GM12878 (cell line): ENCODE data around the gene MIPOL1. TPM values are rescaled to one million over a fixed set of nuclear protein-coding genes. Genes with fewer than 3 reads are reported as not detected.

ENCODE experiments used
- ATAC-seq: fragments of 200-7000 bp; cut with Tn5 transposase; 3 replicates; pipeline ENCODE4 v1.9.1; 2020; ENCODE audit warnings: mild to moderate bottlenecking, moderate library complexity
- BruUV-seq: library from RNA; stranded (reverse); fragments of 400-500 nt; replicated peaks from 2 replicates; lab custom pipeline; 2021; lab: Mats Ljungman, UMichigan
- CTCF ChIA-PET: fragments of 300-600 bp; sonication (Branson Sonifier 250); formaldehyde crosslinking; extraction: SDS; loops from one replicate; lab custom pipeline; 2021; ENCODE audit warnings: inconsistent platforms; lab: Yijun Ruan, JAX
- POLR2A ChIA-PET: fragments of 350-600 bp; formaldehyde crosslinking; extraction: SDS; loops from one replicate; lab custom pipeline; 2021; ENCODE audit warnings: inconsistent platforms; lab: Charles Lee
- RAD21 ChIA-PET: fragments of 300-600 bp; sonication (Branson Sonifier 250); formaldehyde crosslinking; loops from one replicate; lab custom pipeline; 2023; ENCODE audit warnings: antibody characterized with exemption; ENCODE audit not compliant: unreplicated experiment; lab: Charles Lee
- SMC1A ChIA-PET: fragments of 300-600 bp; sonication (Branson Sonifier 250); formaldehyde crosslinking; loops from one replicate; lab custom pipeline; 2023; ENCODE audit not compliant: unreplicated experiment, uncharacterized antibody; lab: Charles Lee
- DNase-seq: peaks from one replicate; pipeline ENCODE4 v3.0.0-alpha.2; 2011; ENCODE audit warnings: low read depth, low spot score
- FAIRE-seq: peaks from 3 replicates; lab custom pipeline; 2011; peaks lifted over from hg19 to GRCh38; lab: Jason Lieb, UNC
- H2AFZ ChIP-seq: 2 replicates; pipeline ENCODE4 v1.6.0; 2011; ENCODE audit warnings: low read depth, low read length, control low read depth; ENCODE audit not compliant: control insufficient read depth
- H3K27ac ChIP-seq: 2 replicates; pipeline ENCODE4 v1.5.1; 2011; ENCODE audit warnings: control low read depth; ENCODE audit not compliant: control insufficient read depth, insufficient read depth
- H3K27me3 ChIP-seq, 2 experiments: replicated peaks in 1 of 2; 2 replicates each; pipeline versions ENCODE4 v1.6.0 to v1.6.1; 2011; ENCODE audit warnings: low read length in 1 of 2; ENCODE audit not compliant: control insufficient read depth in 2 of 2, insufficient read depth in 2 of 2
- H3K36me3 ChIP-seq, 2 experiments: 2 replicates each; pipeline ENCODE4 v1.5.1; 2011; ENCODE audit warnings: low read length in 1 of 2; ENCODE audit not compliant: control insufficient read depth in 2 of 2, insufficient read depth in 2 of 2
- H3K4me1 ChIP-seq: 2 replicates; pipeline ENCODE4 v1.6.1; 2011; ENCODE audit warnings: mild to moderate bottlenecking, low read length, moderate library complexity, mixed read lengths; ENCODE audit not compliant: control insufficient read depth, insufficient read depth
- H3K4me2 ChIP-seq: 2 replicates; pipeline ENCODE4 v1.6.0; 2011; ENCODE audit warnings: control low read depth; ENCODE audit not compliant: control insufficient read depth, insufficient read depth
- H3K4me3 ChIP-seq: fragments of 200-600 bp; sonication (generic); 2 replicates; pipeline ENCODE4 v1.5.1; 2016
- H3K79me2 ChIP-seq: 2 replicates; pipeline ENCODE4 v1.6.0; 2011; ENCODE audit warnings: low read length; ENCODE audit not compliant: control insufficient read depth, insufficient read depth
- H3K9ac ChIP-seq: 2 replicates; pipeline ENCODE4 v1.8.0; 2011; ENCODE audit warnings: low read length, control low read depth, mixed read lengths; ENCODE audit not compliant: control insufficient read depth, insufficient read depth
- H3K9me3 ChIP-seq: replicated peaks from 3 replicates; pipeline ENCODE4 v1.5.1; 2011; ENCODE audit warnings: mild to moderate bottlenecking, low read length; ENCODE audit not compliant: control insufficient read depth, insufficient read depth
- H4K20me1 ChIP-seq: 2 replicates; pipeline ENCODE4 v1.6.0; 2011; ENCODE audit not compliant: control insufficient read depth, insufficient read depth
- BCLAF1 ChIP-seq: fragments of 450-650 bp; IDR thresholded peaks from 2 replicates; pipeline ENCODE4 v1.6.1; 2017; ENCODE audit warnings: antibody characterized with exemption, mild to moderate bottlenecking, moderate library complexity
- FOXK2 ChIP-seq: fragments of 450-650 bp; IDR thresholded peaks from 2 replicates; pipeline ENCODE4 v1.6.1; 2017; ENCODE audit warnings: mild to moderate bottlenecking, moderate library complexity
- GABPA ChIP-seq: IDR thresholded peaks from 2 replicates; pipeline ENCODE4 v1.6.1; 2014; ENCODE audit warnings: antibody characterized with exemption, low read depth, mild to moderate bottlenecking, inconsistent platforms
- HDAC6 ChIP-seq: fragments of 200-600 bp; sonication (generic); IDR thresholded peaks from one replicate; pipeline ENCODE4 v1.8.0; 2017; ENCODE audit warnings: antibody characterized with exemption; ENCODE audit not compliant: unreplicated experiment
- HDGF ChIP-seq: fragments of 450-650 bp; IDR thresholded peaks from 2 replicates; pipeline ENCODE4 v1.6.1; 2016; ENCODE audit warnings: antibody characterized with exemption
- MAX ChIP-seq: IDR thresholded peaks from 2 replicates; pipeline ENCODE4 v1.6.1; 2012; ENCODE audit warnings: low read depth, low read length, improper control_type of control experiment
- MYB ChIP-seq: fragments of 150-350 bp; IDR thresholded peaks from 2 replicates; pipeline ENCODE4 v1.6.1; 2014; ENCODE audit warnings: mild to moderate bottlenecking, low read depth, low read length, borderline replicate concordance
- NFIC ChIP-seq: IDR thresholded peaks from 2 replicates; pipeline ENCODE4 v1.6.1; 2012; ENCODE audit warnings: low read depth, mild to moderate bottlenecking, inconsistent platforms, low read length, moderate library complexity
- SKIL ChIP-seq: fragments of 450-650 bp; IDR thresholded peaks from 2 replicates; pipeline ENCODE4 v1.6.1; 2017; ENCODE audit warnings: mild to moderate bottlenecking, low read depth, inconsistent platforms; ENCODE audit not compliant: poor library complexity, severe bottlenecking
- SMAD1 ChIP-seq: fragments of 450-650 bp; IDR thresholded peaks from 2 replicates; pipeline ENCODE4 v1.6.1; 2018; ENCODE audit warnings: mild to moderate bottlenecking, low read depth; ENCODE audit not compliant: partially characterized antibody
- SMARCA5 ChIP-seq: fragments of 450-650 bp; IDR thresholded peaks from 2 replicates; pipeline ENCODE4 v1.6.1; 2017; ENCODE audit warnings: mild to moderate bottlenecking
- SP1 ChIP-seq: IDR thresholded peaks from one replicate; pipeline ENCODE4 v1.6.1; 2011; ENCODE audit warnings: low read depth, low read length
- STAT1 ChIP-seq: fragments of 450-650 bp; conservative IDR thresholded peaks from 2 replicates; pipeline ENCODE4 v1.6.1; 2014; ENCODE audit warnings: antibody characterized with exemption, mild to moderate bottlenecking
- ZBTB33 ChIP-seq: fragments of 450-650 bp; IDR thresholded peaks from 2 replicates; pipeline ENCODE4 v1.6.1; 2017; ENCODE audit warnings: mild to moderate bottlenecking
- ZBTB4 ChIP-seq: fragments of 450-650 bp; formaldehyde crosslinking; IDR thresholded peaks from 2 replicates; pipeline ENCODE4 v1.4.0; 2022; ENCODE audit warnings: mild to moderate bottlenecking, moderate library complexity
- WGBS: methylation state at CpG from one replicate; pipeline ENCODE4 v1.1.6; 2016; ENCODE audit warnings: low lambda C conversion rate; ENCODE audit not compliant: insufficient replicate concordance, insufficient coverage; ENCODE audit errors: missing lambda C conversion rate; 5-methylcytosine and 5-hydroxymethylcytosine counted together
- in situ Hi-C: fragments of 300-500 bp; cut with MboI; formaldehyde crosslinking; loops from 9 replicates; pipeline ENCODE4 v1.14.3; 2018; ENCODE audit warnings: mixed read lengths
- intact Hi-C: fragments of 100-400 bp; cut with micrococcal nuclease; formaldehyde crosslinking; loops from one replicate; pipeline ENCODE4 v1.14.2; 2022; ENCODE audit not compliant: unreplicated experiment
- polyA plus RNA-seq, 11 experiments: library from polyadenylated mRNA; depleted of rRNA in 4 of 11; unstranded in 6 of 11; stranded (reverse) in 5 of 11; fragments of >200 nt; fragmentation: Nextera tagmentation in 4 of 11; fragmentation: Illumina TruSeq in 1 of 11; extraction: Ambion mirVana in 4 of 11; extraction: Trizol in 1 of 11; gene quantifications; 1 replicate in 1 of 11; 2 replicates in 10 of 11; pipeline versions ENCODE4 v1.2.1 to v1.2.3, GENCODE V29; 2011 to 2016; ENCODE audit warnings: inconsistent platforms in 2 of 11, missing spikeins in 2 of 11, low read depth in 1 of 11
- total RNA-seq, 4 experiments: library from RNA; depleted of rRNA in 3 of 4; stranded (reverse); fragments of >200 nt in 3 of 4; fragmentation: Illumina TruSeq in 1 of 4; extraction: Trizol in 1 of 4; gene quantifications; 2 replicates each; pipeline versions ENCODE4 v1.2.1 to v1.2.3, GENCODE V29; 2013 to 2021

The MIPOL1 gene
- total and polyA plus RNA-seq, 10 of the 15 experiments (the other 5 are each of a cell fraction or from before 2014, with no cell fraction given): 0.06 TPM; not detected in 9

- POLR2A ChIA-PET: no interaction called here
- in situ Hi-C loops: no loop called here
- Histone ChIP-seq H3K79me2 (no peaks in the 10 kb centered on the region), H2AFZ (no peak overlapping the region), H3K27ac (no peak overlapping the region), H3K36me3 (no peaks in the 10 kb centered on the region), H3K9ac (no peak overlapping the region), H3K27me3 (no peaks in the 10 kb centered on the region), H3K4me2 (no peak overlapping the region), H4K20me1 (no peaks in the 10 kb centered on the region), H3K4me3 (no peak overlapping the region), H3K9me3 (no peaks in the 10 kb centered on the region; the same call in 2 of the 3 replicates)
- no peak for ATAC-seq
- RAD21 ChIA-PET: no interaction called here
- no peak for DNase-seq
- FAIRE-seq: no peak
- no TSS peak for BruUV-seq
- SMC1A ChIA-PET: no interaction called here
- TF ChIP-seq STAT1 (no peak), ZBTB4 (no peak), MYB (no peak), SKIL (no peak), FOXK2 (no peak), BCLAF1 (no peak), MAX (no peak), HDAC6 (no peak), NFIC (no peak), SP1 (no peak), ZBTB33 (no peak), GABPA (no peak), HDGF (no peak), SMARCA5 (no peak), SMAD1 (no peak)
- TF ChIP-seq, all 136 proteins: peak for 0
- intact Hi-C loops: no loop called here
- CTCF ChIA-PET: interaction anchor here (0.6 kb wide), 1 partner anchor 857 kb away, joined by 3 read pairs; no protein-coding TSS in a partner anchor
- 33% methylated on average over 3 of the region's 3 CpGs for WGBS
- H3K4me1 ChIP-seq: no peaks in the 10 kb centered on the region
Measured at GRCh38 chr14:37215345-37215744, 17.6 kb downstream of the MIPOL1 start.
